Measurements from ENCODE around the gene SIAH3. TPM values are rescaled to one million over a fixed set of nuclear protein-coding genes. Genes with fewer than 3 reads are reported as not detected.

The SIAH3 gene
- total and polyA plus RNA-seq, 9 of the 15 experiments (the other 6 are each of a cell fraction or from before 2014, with no cell fraction given): not detected

GRCh38 chr13:45851956-45852355, 403 bp upstream of the SIAH3 start (continued):
- TF ChIP-seq ZNF217 (CRISPR knock-in tag; IDR thresholded peaks at IDR 0.05): no peak

GRCh38 chr13:45850027-45850613, 1.4 kb downstream of the SIAH3 start:
- TF ChIP-seq ZNF3 (CRISPR knock-in tag; IDR thresholded peaks at IDR 0.05): no peak
- ATAC-seq: no peak
- no peak for FAIRE-seq
- no peak overlapping the region for H3K4me3 ChIP-seq
- H3K9me1 ChIP-seq (ENCODE audit: control insufficient read depth, insufficient read depth, low read length): no peaks in the 10 kb centered on the region
- POLR2A ChIA-PET: no interaction called here
- H3K79me2 ChIP-seq (ENCODE audit: control insufficient read depth, insufficient read depth, low read length): no peaks in the 10 kb centered on the region
- WGBS (ENCODE audit: insufficient coverage, low coverage, missing lambda C conversion rate): 29% methylated on average over 13 of the region's 16 CpGs
- no peaks in the 10 kb centered on the region for H4K20me1 ChIP-seq (replicated peaks; ENCODE audit: control insufficient read depth, insufficient read depth, low read length)
- H3K27ac ChIP-seq (ENCODE audit: extremely low read depth, low read depth, low read length): no peak overlapping the region
- no peaks in the 10 kb centered on the region for H3K9me3 ChIP-seq (replicated peaks; ENCODE audit: control insufficient read depth, insufficient read depth, low read depth, low read length)
- H3K36me3 ChIP-seq (ENCODE audit: control insufficient read depth, insufficient read depth, low read length): no peaks in the 10 kb centered on the region
- no peak overlapping the region for H2AFZ ChIP-seq (ENCODE audit: low read depth, low read length)
- no peak overlapping the region for H3K9ac ChIP-seq (ENCODE audit: insufficient read depth in 1 of 2, low read depth in 2 of 2, low read length in 2 of 2)
- no peaks in the 10 kb centered on the region; a peak in 1 of 5 replicates for H3K4me1 ChIP-seq (replicated peaks in 1 of 2; ENCODE audit: control insufficient read depth in 2 of 2, insufficient read depth in 2 of 2, low read length in 2 of 2)
- intact Hi-C loops (cut with micrococcal nuclease): no loop called here
- CTCF ChIA-PET (ENCODE audit: low intra/inter-chr PET ratio): no interaction called here
- H3K4me2 ChIP-seq (ENCODE audit: insufficient read depth, low read length): no peak overlapping the region
- BruUV-seq (replicated peaks): no TSS peak
- DNase-seq (ENCODE audit: extremely low read depth in 1 of 4, low spot score in 3 of 4): no peak
- peaks cover 16 to 44% of the 10 kb centered on the region in 2 experiments; a peak in 4 of 5 replicates for H3K27me3 ChIP-seq (ENCODE audit: control insufficient read depth in 2 of 2, insufficient read depth in 2 of 2, low read length in 2 of 2)
- in situ Hi-C loops (cut with MboI): no loop called here

GRCh38 chr13:45849408-45849807, 2.1 kb downstream of the SIAH3 start:
- no TSS peak for BruUV-seq (replicated peaks)
- H4K20me1 ChIP-seq (replicated peaks; ENCODE audit: control insufficient read depth, insufficient read depth, low read length): no peaks in the 10 kb centered on the region
- DNase-seq (ENCODE audit: extremely low read depth in 1 of 4, low spot score in 3 of 4): no peak
- no peak overlapping the region for H3K27ac ChIP-seq (ENCODE audit: extremely low read depth, low read depth, low read length)
- H3K79me2 ChIP-seq (ENCODE audit: control insufficient read depth, insufficient read depth, low read length): no peaks in the 10 kb centered on the region
- H3K9me3 ChIP-seq (replicated peaks; ENCODE audit: control insufficient read depth, insufficient read depth, low read depth, low read length): no peaks in the 10 kb centered on the region
- 9% methylated on average over 2 of the region's 2 CpGs for WGBS (ENCODE audit: insufficient coverage, low coverage, missing lambda C conversion rate)
- intact Hi-C loops (cut with micrococcal nuclease): no loop called here
- ChIA-PET POLR2A (no interaction called here), CTCF (ENCODE audit: low intra/inter-chr PET ratio) (no interaction called here)
- no peak overlapping the region for H3K4me3 ChIP-seq
- no peak overlapping the region for H2AFZ ChIP-seq (ENCODE audit: low read depth, low read length)
- H3K9me1 ChIP-seq (ENCODE audit: control insufficient read depth, insufficient read depth, low read length): no peaks in the 10 kb centered on the region
- H3K36me3 ChIP-seq (ENCODE audit: control insufficient read depth, insufficient read depth, low read length): no peaks in the 10 kb centered on the region
- no peak overlapping the region for H3K9ac ChIP-seq (ENCODE audit: insufficient read depth in 1 of 2, low read depth in 2 of 2, low read length in 2 of 2)
- FAIRE-seq: no peak
- H3K4me2 ChIP-seq (ENCODE audit: insufficient read depth, low read length): no peak overlapping the region
- H3K4me1 ChIP-seq (replicated peaks in 1 of 2; ENCODE audit: control insufficient read depth in 2 of 2, insufficient read depth in 2 of 2, low read length in 2 of 2): no peaks in the 10 kb centered on the region; a peak in 1 of 5 replicates
- H3K27me3 ChIP-seq (ENCODE audit: control insufficient read depth in 2 of 2, insufficient read depth in 2 of 2, low read length in 2 of 2): peaks cover 16 to 44% of the 10 kb centered on the region in 2 experiments; a peak in 4 of 5 replicates
- no peak for ATAC-seq
- in situ Hi-C loops (cut with MboI): no loop called here
- TF ChIP-seq HIVEP1 (CRISPR knock-in tag; IDR thresholded peaks at IDR 0.05) (no peak), SUPT5H (IDR thresholded peaks at IDR 0.05) (no peak), POLR2AphosphoS2 (IDR thresholded peaks at IDR 0.05; ENCODE audit: low read length) (no peak), CREBBP (IDR thresholded peaks at IDR 0.05; ENCODE audit: low read depth, low read length) (no peak), BRF1 (IDR thresholded peaks at IDR 0.05; ENCODE audit: borderline replicate concordance, extremely low read depth, insufficient read length) (no peak), SREBF1 (IDR thresholded peaks at IDR 0.05; ENCODE audit: borderline replicate concordance, low read depth, low read length) (no peak), MYNN (IDR thresholded peaks at IDR 0.05) (no peak), MYNN (CRISPR knock-in tag; IDR thresholded peaks at IDR 0.05) (no peak), ZBTB33 (CRISPR knock-in tag; IDR thresholded peaks at IDR 0.05) (no peak), PKNOX1 (IDR thresholded peaks at IDR 0.05) (no peak), SPI1 (IDR thresholded peaks at IDR 0.05; ENCODE audit: borderline replicate concordance, low read depth, low read length) (no peak)
